Panc1 (cell line): ENCODE results near the gene CAMK4. TPM values are rescaled to one million over a fixed set of nuclear protein-coding genes. Genes with fewer than 3 reads are reported as not detected.
"Not testable (repeated sequence)": the region's sequence is repeated elsewhere in the genome, so short reads cannot be mapped to it uniquely, and the experiment has no call there.

Experiments
- ATAC-seq: fragments of 200-7000 bp; cut with Tn5 transposase; 2 replicates; pipeline ENCODE4 v1.9.1; 2020; ENCODE audit warnings: mild to moderate bottlenecking, moderate library complexity
- BruUV-seq: library from RNA; stranded (reverse); fragments of 400-500 nt; replicated peaks from 2 replicates; lab custom pipeline; 2021; lab: Mats Ljungman, UMichigan
- CTCF ChIA-PET: fragments of 300-600 bp; sonication (Branson Sonifier 250); formaldehyde crosslinking; loops from one replicate; lab custom pipeline; 2022; ENCODE audit warnings: antibody characterized with exemption; lab: Charles Lee
- POLR2A ChIA-PET: fragments of 300-600 bp; sonication (Branson Sonifier 250); formaldehyde crosslinking; loops from one replicate; lab custom pipeline; 2022; ENCODE audit warnings: antibody characterized with exemption; lab: Charles Lee
- DNase-seq: peaks from one replicate; pipeline ENCODE4 v3.0.0-alpha.2; 2010; ENCODE audit warnings: low read depth, low spot score
- H3K27ac ChIP-seq: 2 replicates; pipeline ENCODE4 v1.5.1; 2011; ENCODE audit warnings: mild to moderate bottlenecking, low read length, inconsistent platforms
- H3K27me3 ChIP-seq: fragments of 200-500 bp; sonication (Bioruptor generic); 2 replicates; pipeline ENCODE4 v1.6.0; 2014; ENCODE audit warnings: low read length, inconsistent platforms; ENCODE audit not compliant: control insufficient read depth, insufficient read depth
- H3K36me3 ChIP-seq: fragments of 200-500 bp; sonication (Bioruptor generic); 2 replicates; pipeline ENCODE4 v1.5.1; 2014; ENCODE audit warnings: inconsistent platforms, mild to moderate bottlenecking, low read length, moderate library complexity; ENCODE audit not compliant: control insufficient read depth, insufficient read depth
- H3K4me1 ChIP-seq: 2 replicates; pipeline ENCODE4 v1.5.1; 2011; ENCODE audit warnings: inconsistent platforms, mild to moderate bottlenecking, low read length, moderate library complexity; ENCODE audit not compliant: control insufficient read depth, insufficient read depth
- H3K4me3 ChIP-seq, 2 experiments: 2 replicates each; pipeline ENCODE4 v1.5.1; 2011 to 2012; ENCODE audit warnings: low read depth in 2 of 2, low read length in 2 of 2, mild to moderate bottlenecking in 2 of 2, inconsistent platforms in 1 of 2, moderate library complexity in 1 of 2
- H3K9me3 ChIP-seq: fragments of 200-500 bp; sonication (Bioruptor generic); 2 replicates; pipeline ENCODE4 v1.5.1; 2014; ENCODE audit warnings: low read depth, mild to moderate bottlenecking, inconsistent platforms, low read length, moderate library complexity; ENCODE audit not compliant: control insufficient read depth, insufficient read depth
- POLR2AphosphoS5 ChIP-seq: IDR thresholded peaks from 2 replicates; pipeline ENCODE4 v1.6.1; 2012; ENCODE audit warnings: mild to moderate bottlenecking, low read depth, low read length, moderate library complexity
- SIN3A ChIP-seq: IDR thresholded peaks from 2 replicates; pipeline ENCODE4 v1.6.1; 2012; ENCODE audit warnings: low read depth, mild to moderate bottlenecking, low read length, moderate library complexity, borderline replicate concordance; ENCODE audit not compliant: insufficient read depth
- TCF7L2 ChIP-seq: IDR thresholded peaks from 2 replicates; pipeline ENCODE4 v1.6.1; 2011; ENCODE audit warnings: mild to moderate bottlenecking, low read depth, low read length, inconsistent platforms
- in situ Hi-C: cut with HindIII; loops from 2 replicates; pipeline ENCODE4 v1.10.0; 2016; ENCODE audit warnings: low sequenced_read_pairs, low pct_unique_long_range_greater_than_20kb
- intact Hi-C: fragments of 100-400 bp; cut with micrococcal nuclease; formaldehyde crosslinking; loops from one replicate; pipeline ENCODE4 v1.10.0; 2022; ENCODE audit not compliant: unreplicated experiment
- total RNA-seq: library from RNA; stranded (reverse); gene quantifications from one replicate; pipeline ENCODE4 v1.2.1, GENCODE V29; 2021; ENCODE audit not compliant: unreplicated experiment
- TF ChIP-seq, protein P1 (sequence below), 2 experiments: IDR thresholded peaks; 2 replicates each; pipeline ENCODE4 v1.6.1; 2011 to 2012; ENCODE audit warnings: low read depth in 2 of 2, control low read depth in 1 of 2, low read length in 1 of 2, mild to moderate bottlenecking in 1 of 2, moderate library complexity in 1 of 2; ENCODE audit not compliant: insufficient read depth in 1 of 2
- TF ChIP-seq, protein P2 (sequence below): fragments of 450-650 bp; IDR thresholded peaks from 2 replicates; pipeline ENCODE4 v1.5.1; 2017; ENCODE audit warnings: mild to moderate bottlenecking

Gene CAMK4
- total RNA-seq, 1 experiment from 2014 or later, result 0.39 TPM

- BruUV-seq, result no TSS peak
- DNase-seq (no peak), ATAC-seq (no peak)
- Histone ChIP-seq H3K9me3 (no peaks in the 10 kb centered on the region), H3K27me3 (no peaks in the 10 kb centered on the region), H3K4me1 (no peaks in the 10 kb centered on the region), H3K27ac (no peak overlapping the region), H3K36me3 (no peaks in the 10 kb centered on the region), H3K4me3 (no peak overlapping the region)
- intact Hi-C loops (no loop called here), in situ Hi-C loops (no loop called here)
- CTCF ChIA-PET, result no interaction called here
- POLR2A ChIA-PET, result no interaction called here
- TF ChIP-seq SIN3A, result no peak
- TF ChIP-seq, protein P1, sequence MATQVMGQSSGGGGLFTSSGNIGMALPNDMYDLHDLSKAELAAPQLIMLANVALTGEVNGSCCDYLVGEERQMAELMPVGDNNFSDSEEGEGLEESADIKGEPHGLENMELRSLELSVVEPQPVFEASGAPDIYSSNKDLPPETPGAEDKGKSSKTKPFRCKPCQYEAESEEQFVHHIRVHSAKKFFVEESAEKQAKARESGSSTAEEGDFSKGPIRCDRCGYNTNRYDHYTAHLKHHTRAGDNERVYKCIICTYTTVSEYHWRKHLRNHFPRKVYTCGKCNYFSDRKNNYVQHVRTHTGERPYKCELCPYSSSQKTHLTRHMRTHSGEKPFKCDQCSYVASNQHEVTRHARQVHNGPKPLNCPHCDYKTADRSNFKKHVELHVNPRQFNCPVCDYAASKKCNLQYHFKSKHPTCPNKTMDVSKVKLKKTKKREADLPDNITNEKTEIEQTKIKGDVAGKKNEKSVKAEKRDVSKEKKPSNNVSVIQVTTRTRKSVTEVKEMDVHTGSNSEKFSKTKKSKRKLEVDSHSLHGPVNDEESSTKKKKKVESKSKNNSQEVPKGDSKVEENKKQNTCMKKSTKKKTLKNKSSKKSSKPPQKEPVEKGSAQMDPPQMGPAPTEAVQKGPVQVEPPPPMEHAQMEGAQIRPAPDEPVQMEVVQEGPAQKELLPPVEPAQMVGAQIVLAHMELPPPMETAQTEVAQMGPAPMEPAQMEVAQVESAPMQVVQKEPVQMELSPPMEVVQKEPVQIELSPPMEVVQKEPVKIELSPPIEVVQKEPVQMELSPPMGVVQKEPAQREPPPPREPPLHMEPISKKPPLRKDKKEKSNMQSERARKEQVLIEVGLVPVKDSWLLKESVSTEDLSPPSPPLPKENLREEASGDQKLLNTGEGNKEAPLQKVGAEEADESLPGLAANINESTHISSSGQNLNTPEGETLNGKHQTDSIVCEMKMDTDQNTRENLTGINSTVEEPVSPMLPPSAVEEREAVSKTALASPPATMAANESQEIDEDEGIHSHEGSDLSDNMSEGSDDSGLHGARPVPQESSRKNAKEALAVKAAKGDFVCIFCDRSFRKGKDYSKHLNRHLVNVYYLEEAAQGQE (IDR thresholded peaks at IDR 0.05; ENCODE audit: insufficient read depth in 1 of 2, low read depth in 2 of 2, low read length in 1 of 2), result no peak
- TF ChIP-seq TCF7L2, result no peak
- no peak for TF ChIP-seq POLR2AphosphoS5
- TF ChIP-seq, protein P2, sequence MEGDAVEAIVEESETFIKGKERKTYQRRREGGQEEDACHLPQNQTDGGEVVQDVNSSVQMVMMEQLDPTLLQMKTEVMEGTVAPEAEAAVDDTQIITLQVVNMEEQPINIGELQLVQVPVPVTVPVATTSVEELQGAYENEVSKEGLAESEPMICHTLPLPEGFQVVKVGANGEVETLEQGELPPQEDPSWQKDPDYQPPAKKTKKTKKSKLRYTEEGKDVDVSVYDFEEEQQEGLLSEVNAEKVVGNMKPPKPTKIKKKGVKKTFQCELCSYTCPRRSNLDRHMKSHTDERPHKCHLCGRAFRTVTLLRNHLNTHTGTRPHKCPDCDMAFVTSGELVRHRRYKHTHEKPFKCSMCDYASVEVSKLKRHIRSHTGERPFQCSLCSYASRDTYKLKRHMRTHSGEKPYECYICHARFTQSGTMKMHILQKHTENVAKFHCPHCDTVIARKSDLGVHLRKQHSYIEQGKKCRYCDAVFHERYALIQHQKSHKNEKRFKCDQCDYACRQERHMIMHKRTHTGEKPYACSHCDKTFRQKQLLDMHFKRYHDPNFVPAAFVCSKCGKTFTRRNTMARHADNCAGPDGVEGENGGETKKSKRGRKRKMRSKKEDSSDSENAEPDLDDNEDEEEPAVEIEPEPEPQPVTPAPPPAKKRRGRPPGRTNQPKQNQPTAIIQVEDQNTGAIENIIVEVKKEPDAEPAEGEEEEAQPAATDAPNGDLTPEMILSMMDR, result no peak
Measured at GRCh38 chr5:111299831-111300432, 75.7 kb downstream of the CAMK4 start.

DNA sequence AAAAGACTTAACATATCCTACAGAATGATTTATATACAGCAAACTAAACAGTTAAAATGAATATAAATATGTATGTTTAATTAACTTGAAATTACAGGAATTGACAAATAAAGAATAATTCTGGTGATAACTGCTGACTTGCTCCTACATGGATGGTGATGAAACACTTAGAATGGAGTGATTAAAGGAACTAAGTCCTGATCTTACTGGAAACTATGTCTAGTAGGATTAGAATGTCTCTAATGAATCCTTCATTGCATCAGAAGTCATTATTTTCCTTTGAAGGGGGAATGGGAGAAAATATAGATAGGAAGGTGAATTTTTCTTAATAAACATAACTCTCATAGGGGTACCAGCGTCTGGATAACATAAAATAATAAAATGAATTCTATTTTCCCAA lies 77.1 kb downstream of the CAMK4 start:
- Histone ChIP-seq H3K4me3 (no peak overlapping the region), H3K27ac (no peak overlapping the region), H3K36me3 (no peaks in the 10 kb centered on the region), H3K4me1 (no peaks in the 10 kb centered on the region), H3K9me3 (no peaks in the 10 kb centered on the region), H3K27me3 (no peaks in the 10 kb centered on the region)
- TF ChIP-seq TCF7L2 (no peak), POLR2AphosphoS5 (no peak), SIN3A (no peak)
- TF ChIP-seq, protein P1 (IDR thresholded peaks at IDR 0.05; ENCODE audit: insufficient read depth in 1 of 2, low read depth in 2 of 2, low read length in 1 of 2), result no peak
- TF ChIP-seq, protein P2, result no peak
- DNase-seq, result no peak
- intact Hi-C loops (no loop called here), in situ Hi-C loops (no loop called here)
- CTCF ChIA-PET, result no interaction called here
- POLR2A ChIA-PET, result no interaction called here
- BruUV-seq, result no TSS peak
- no peak for ATAC-seq

GRCh38 chr5:111302043-111302442 lies 77.9 kb downstream of the CAMK4 start:
- CTCF ChIA-PET, H3K36me3 ChIP-seq, H3K4me3 ChIP-seq, BruUV-seq, in situ Hi-C loops, H3K27ac ChIP-seq, H3K27me3 ChIP-seq, ATAC-seq, POLR2A ChIA-PET, H3K9me3 ChIP-seq, H3K4me1 ChIP-seq, intact Hi-C loops, DNase-seq: not testable (repeated sequence)
